ENCODE measurements around the gene DSCAM.

Gene DSCAM

GRCh38 chr21:40620386-40621145 lies 226.4 kb downstream of the DSCAM start:
- Histone ChIP-seq H3K9me3 (ENCODE audit: control insufficient read depth in 2 of 2, low read length in 2 of 2) (no peaks in the 10 kb centered on the region), H3K27me3 (ENCODE audit: control insufficient read depth in 1 of 2, insufficient read depth in 2 of 2, low read length in 2 of 2) (no peaks in the 10 kb centered on the region), H3K4me1 (ENCODE audit: control insufficient read depth, insufficient read depth, low read length) (no peaks in the 10 kb centered on the region), H3K36me3 (ENCODE audit: control insufficient read depth in 2 of 2, insufficient read depth in 2 of 2, low read length in 2 of 2) (no peaks in the 10 kb centered on the region), H3K9ac (ENCODE audit: low read length in 2 of 2) (no peak overlapping the region), H3K27ac (ENCODE audit: low read length) (no peak overlapping the region), H3K4me3 (ENCODE audit: low read length in 2 of 2) (no peak overlapping the region)

DNA sequence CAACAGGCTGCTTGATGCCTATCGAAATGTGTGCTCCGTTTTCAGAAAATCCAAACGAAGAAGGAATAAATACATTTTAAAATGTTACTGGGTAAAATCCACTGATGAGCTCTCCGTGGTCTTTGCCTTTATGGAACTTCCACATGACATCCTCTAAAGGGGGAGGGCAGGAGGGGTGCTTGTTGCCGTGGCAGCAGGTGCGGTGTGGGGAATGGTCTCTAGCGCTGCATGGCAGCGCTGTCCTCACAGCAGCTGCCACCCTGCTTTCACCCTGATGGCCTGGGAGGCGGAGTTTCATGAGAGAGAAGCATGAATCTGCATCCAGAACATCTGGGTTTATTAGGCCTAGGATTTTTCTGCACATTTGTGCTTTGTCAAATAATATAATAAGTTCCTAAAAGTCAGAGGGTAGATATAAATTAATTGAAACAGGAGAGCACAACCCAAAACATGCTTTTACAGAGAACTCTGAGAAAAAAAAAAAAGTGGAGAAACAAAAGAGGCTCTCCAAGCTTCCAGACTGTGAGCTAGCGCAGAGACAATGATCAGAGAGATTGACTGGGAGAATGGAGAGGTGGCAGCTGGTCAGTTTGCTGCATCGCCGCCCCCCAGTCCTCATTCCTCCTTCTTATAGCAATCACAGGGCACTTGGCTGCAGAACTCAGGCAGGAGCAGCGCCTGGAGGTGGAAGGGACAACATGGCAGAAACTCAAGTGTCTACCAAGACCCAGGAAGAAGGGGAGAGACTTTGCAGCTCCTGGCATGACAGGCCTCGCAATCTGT lies 228.6 kb downstream of the DSCAM start:
- Histone ChIP-seq H3K9me3 (ENCODE audit: control insufficient read depth in 2 of 2, low read length in 2 of 2) (no peaks in the 10 kb centered on the region), H3K4me1 (ENCODE audit: control insufficient read depth, insufficient read depth, low read length) (no peaks in the 10 kb centered on the region), H3K36me3 (ENCODE audit: control insufficient read depth in 2 of 2, insufficient read depth in 2 of 2, low read length in 2 of 2) (no peaks in the 10 kb centered on the region), H3K27me3 (ENCODE audit: control insufficient read depth in 1 of 2, insufficient read depth in 2 of 2, low read length in 2 of 2) (no peaks in the 10 kb centered on the region), H3K4me3 (ENCODE audit: low read length in 2 of 2) (no peak overlapping the region), H3K9ac (ENCODE audit: low read length in 2 of 2) (no peak overlapping the region), H3K27ac (ENCODE audit: low read length) (no peak overlapping the region)

DNA sequence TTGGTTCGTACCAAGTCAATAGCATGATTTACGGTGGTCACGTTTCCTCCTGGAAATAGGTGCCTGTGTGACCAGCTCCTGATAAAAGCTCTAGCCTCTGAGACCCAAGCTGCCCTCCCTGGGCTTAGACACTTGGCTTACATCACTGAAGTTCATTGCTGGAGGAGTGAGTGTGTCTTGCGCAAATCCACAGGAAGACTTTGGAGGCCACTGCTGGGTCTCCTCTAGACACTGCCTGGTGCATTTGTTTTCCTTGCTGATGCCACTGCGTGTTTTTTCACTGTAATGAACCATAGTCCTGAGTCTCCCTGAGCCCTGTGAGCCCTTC lies 230.6 kb downstream of the DSCAM start:
- H3K27me3 ChIP-seq (ENCODE audit: control insufficient read depth in 1 of 2, insufficient read depth in 2 of 2, low read length in 2 of 2), result no peaks in the 10 kb centered on the region
- no peak overlapping the region for H3K4me3 ChIP-seq (ENCODE audit: low read length in 2 of 2)
- H3K36me3 ChIP-seq (ENCODE audit: control insufficient read depth in 2 of 2, insufficient read depth in 2 of 2, low read length in 2 of 2), result no peaks in the 10 kb centered on the region
- no peaks in the 10 kb centered on the region for H3K4me1 ChIP-seq (ENCODE audit: control insufficient read depth, insufficient read depth, low read length)
- H3K27ac ChIP-seq (ENCODE audit: low read length), result no peak overlapping the region
- peaks cover 0 to 3% of the 10 kb centered on the region in 2 donors for H3K9me3 ChIP-seq (ENCODE audit: control insufficient read depth in 2 of 2, low read length in 2 of 2)
- H3K9ac ChIP-seq (ENCODE audit: low read length in 2 of 2), result no peak overlapping the region

DNA sequence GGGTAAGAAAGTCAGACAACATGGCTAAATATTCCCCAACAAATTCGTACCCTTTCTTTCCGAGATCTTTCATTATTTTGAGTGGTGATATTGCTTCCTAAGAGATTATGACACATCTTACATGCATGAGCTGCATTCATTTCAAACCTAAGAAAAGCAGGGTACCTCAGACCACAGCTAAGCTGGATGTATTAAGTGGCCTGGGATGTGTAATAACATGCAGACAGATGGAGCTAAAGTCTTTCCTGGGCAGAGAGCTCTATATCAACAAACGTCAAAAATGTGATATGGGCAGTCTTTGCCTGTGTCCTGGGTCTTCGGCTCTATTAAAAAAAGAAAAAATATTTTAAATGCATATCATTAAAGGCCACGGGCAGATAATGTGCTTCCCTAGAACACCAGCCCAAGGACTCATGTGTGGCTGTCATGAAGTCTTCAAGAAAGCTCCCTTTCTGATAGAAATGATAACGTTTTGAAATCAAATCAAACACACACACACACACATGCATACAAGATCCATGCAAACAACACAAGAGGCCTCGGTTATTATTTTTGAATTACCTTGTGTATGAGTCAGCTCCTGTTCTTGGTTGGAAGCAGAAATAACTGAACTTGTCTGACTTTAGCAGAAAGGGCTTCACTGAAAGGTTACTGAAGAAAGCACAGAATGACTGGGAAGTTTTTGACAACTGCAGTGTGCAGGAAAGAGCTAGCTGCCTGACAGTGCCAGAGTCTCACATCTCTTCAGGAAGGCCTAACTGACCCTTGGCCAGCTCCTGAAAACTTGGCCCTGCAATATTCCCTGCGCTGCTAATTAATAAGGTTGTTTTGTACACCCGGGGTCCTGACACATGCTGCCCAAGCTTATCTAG lies 231.2 kb downstream of the DSCAM start:
- Histone ChIP-seq H3K9ac (ENCODE audit: low read length in 2 of 2) (no peak overlapping the region), H3K9me3 (ENCODE audit: control insufficient read depth in 2 of 2, low read length in 2 of 2) (peaks cover 0 to 3% of the 10 kb centered on the region in 2 donors), H3K27ac (ENCODE audit: low read length) (no peak overlapping the region), H3K27me3 (ENCODE audit: control insufficient read depth in 1 of 2, insufficient read depth in 2 of 2, low read length in 2 of 2) (no peaks in the 10 kb centered on the region), H3K4me3 (ENCODE audit: low read length in 2 of 2) (no peak overlapping the region), H3K36me3 (ENCODE audit: control insufficient read depth in 2 of 2, insufficient read depth in 2 of 2, low read length in 2 of 2) (no peaks in the 10 kb centered on the region), H3K4me1 (ENCODE audit: control insufficient read depth, insufficient read depth, low read length) (no peaks in the 10 kb centered on the region)

DNA sequence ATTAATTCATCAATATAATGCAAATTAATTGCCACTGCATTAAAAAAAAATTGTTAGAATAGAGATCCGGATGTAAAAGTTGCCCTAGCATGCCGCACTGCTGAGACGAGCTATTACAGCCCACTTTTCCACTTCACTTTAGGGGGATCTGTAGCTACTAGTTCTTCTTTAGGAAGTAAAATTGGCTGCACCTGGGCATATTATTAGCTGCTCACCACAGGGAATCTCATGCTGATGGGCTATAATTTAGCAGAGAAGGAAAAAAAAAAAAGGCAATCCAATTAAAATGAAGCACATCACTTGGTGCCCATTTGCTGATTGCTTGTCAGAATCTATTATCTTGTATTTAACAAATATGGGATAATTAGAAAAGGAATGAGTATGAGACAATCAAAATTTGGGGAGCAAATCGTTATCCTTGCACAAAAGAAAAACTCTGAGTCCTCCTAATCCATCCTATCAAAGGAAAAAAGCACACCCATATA lies 233.4 kb downstream of the DSCAM start:
- Histone ChIP-seq H3K9ac (ENCODE audit: low read length in 2 of 2) (no peak overlapping the region), H3K27me3 (ENCODE audit: control insufficient read depth in 1 of 2, insufficient read depth in 2 of 2, low read length in 2 of 2) (no peaks in the 10 kb centered on the region), H3K36me3 (ENCODE audit: control insufficient read depth in 2 of 2, insufficient read depth in 2 of 2, low read length in 2 of 2) (no peaks in the 10 kb centered on the region), H3K4me1 (ENCODE audit: control insufficient read depth, insufficient read depth, low read length) (no peaks in the 10 kb centered on the region), H3K4me3 (ENCODE audit: low read length in 2 of 2) (no peak overlapping the region), H3K27ac (ENCODE audit: low read length) (no peak overlapping the region), H3K9me3 (ENCODE audit: control insufficient read depth in 2 of 2, low read length in 2 of 2) (peaks cover 0 to 3% of the 10 kb centered on the region in 2 donors)

- no peak overlapping the region for H3K4me3 ChIP-seq (ENCODE audit: low read length in 2 of 2)
- no peaks in the 10 kb centered on the region for H3K4me1 ChIP-seq (ENCODE audit: control insufficient read depth, insufficient read depth, low read length)
- no peaks in the 10 kb centered on the region for H3K36me3 ChIP-seq (ENCODE audit: control insufficient read depth in 2 of 2, insufficient read depth in 2 of 2, low read length in 2 of 2)
- no peak overlapping the region for H3K27ac ChIP-seq (ENCODE audit: low read length)
- no peak overlapping the region for H3K9ac ChIP-seq (ENCODE audit: low read length in 2 of 2)
- peaks cover 3% of the 10 kb centered on the region in 2 donors for H3K9me3 ChIP-seq (ENCODE audit: control insufficient read depth in 2 of 2, low read length in 2 of 2)
- no peaks in the 10 kb centered on the region for H3K27me3 ChIP-seq (ENCODE audit: control insufficient read depth in 1 of 2, insufficient read depth in 2 of 2, low read length in 2 of 2)
These were observed 236.6 kb downstream of the DSCAM start for GRCh38 chr21:40610345-40610744.

GRCh38 chr21:40606341-40606740 lies 240.6 kb downstream of the DSCAM start:
- no peak overlapping the region for H3K4me3 ChIP-seq (ENCODE audit: low read length in 2 of 2)
- no peak overlapping the region for H3K27ac ChIP-seq (ENCODE audit: low read length)
- no peaks in the 10 kb centered on the region for H3K4me1 ChIP-seq (ENCODE audit: control insufficient read depth, insufficient read depth, low read length)
- H3K36me3 ChIP-seq (ENCODE audit: control insufficient read depth in 2 of 2, insufficient read depth in 2 of 2, low read length in 2 of 2), result no peaks in the 10 kb centered on the region
- H3K9me3 ChIP-seq (ENCODE audit: control insufficient read depth in 2 of 2, low read length in 2 of 2), result peaks cover 0 to 3% of the 10 kb centered on the region in 2 donors
- no peak overlapping the region for H3K9ac ChIP-seq (ENCODE audit: low read length in 2 of 2)
- H3K27me3 ChIP-seq (ENCODE audit: control insufficient read depth in 1 of 2, insufficient read depth in 2 of 2, low read length in 2 of 2), result no peaks in the 10 kb centered on the region

GRCh38 chr21:40605094-40605493 lies 241.9 kb downstream of the DSCAM start:
- H3K4me3 ChIP-seq (ENCODE audit: low read length in 2 of 2), result no peak overlapping the region
- no peak overlapping the region for H3K9ac ChIP-seq (ENCODE audit: low read length in 2 of 2)
- H3K4me1 ChIP-seq (ENCODE audit: control insufficient read depth, insufficient read depth, low read length), result no peaks in the 10 kb centered on the region
- no peaks in the 10 kb centered on the region for H3K27me3 ChIP-seq (ENCODE audit: control insufficient read depth in 1 of 2, insufficient read depth in 2 of 2, low read length in 2 of 2)
- peaks cover 0 to 3% of the 10 kb centered on the region in 2 donors for H3K9me3 ChIP-seq (ENCODE audit: control insufficient read depth in 2 of 2, low read length in 2 of 2)
- H3K36me3 ChIP-seq (ENCODE audit: control insufficient read depth in 2 of 2, insufficient read depth in 2 of 2, low read length in 2 of 2), result no peaks in the 10 kb centered on the region
- no peak overlapping the region for H3K27ac ChIP-seq (ENCODE audit: low read length)

GRCh38 chr21:40603774-40604173 lies 243.2 kb downstream of the DSCAM start:
- H3K27ac ChIP-seq (ENCODE audit: low read length), result no peak overlapping the region
- no peaks in the 10 kb centered on the region for H3K36me3 ChIP-seq (ENCODE audit: control insufficient read depth in 2 of 2, insufficient read depth in 2 of 2, low read length in 2 of 2)
- no peaks in the 10 kb centered on the region for H3K4me1 ChIP-seq (ENCODE audit: control insufficient read depth, insufficient read depth, low read length)
- peaks cover 0 to 3% of the 10 kb centered on the region in 2 donors for H3K9me3 ChIP-seq (ENCODE audit: control insufficient read depth in 2 of 2, low read length in 2 of 2)
- H3K9ac ChIP-seq (ENCODE audit: low read length in 2 of 2), result no peak overlapping the region
- no peaks in the 10 kb centered on the region for H3K27me3 ChIP-seq (ENCODE audit: control insufficient read depth in 1 of 2, insufficient read depth in 2 of 2, low read length in 2 of 2)
- no peak overlapping the region for H3K4me3 ChIP-seq (ENCODE audit: low read length in 2 of 2)

GRCh38 chr21:40602080-40602479 lies 244.9 kb downstream of the DSCAM start:
- Histone ChIP-seq H3K9me3 (ENCODE audit: control insufficient read depth in 2 of 2, low read length in 2 of 2) (peaks cover 0 to 3% of the 10 kb centered on the region in 2 donors), H3K27me3 (ENCODE audit: control insufficient read depth in 1 of 2, insufficient read depth in 2 of 2, low read length in 2 of 2) (no peaks in the 10 kb centered on the region), H3K4me3 (ENCODE audit: low read length in 2 of 2) (no peak overlapping the region), H3K36me3 (ENCODE audit: control insufficient read depth in 2 of 2, insufficient read depth in 2 of 2, low read length in 2 of 2) (no peaks in the 10 kb centered on the region), H3K4me1 (ENCODE audit: control insufficient read depth, insufficient read depth, low read length) (no peaks in the 10 kb centered on the region), H3K27ac (ENCODE audit: low read length) (no peak overlapping the region), H3K9ac (ENCODE audit: low read length in 2 of 2) (no peak overlapping the region)
